GM12865 (cell line): ENCODE measurements around the gene SORCS2.

Experiments
- DNase-seq: peaks from one replicate; pipeline ENCODE4 v3.0.0; 2010; ENCODE audit warnings: low read depth
- H3K4me3 ChIP-seq: 2 replicates; pipeline ENCODE4 v1.5.1; 2011; ENCODE audit warnings: mild to moderate bottlenecking, low read depth, low read length, control low read depth
- CTCF ChIP-seq: IDR thresholded peaks from 2 replicates; pipeline ENCODE4 v1.5.1; 2011; ENCODE audit warnings: low read length, control low read depth, low read depth, inconsistent platforms; ENCODE audit not compliant: insufficient read depth; ENCODE audit errors: missing control alignments

Gene SORCS2

GRCh38 chr4:7260569-7260968 is 68.2 kb downstream of the SORCS2 start:
- TF ChIP-seq CTCF: no peak
- no peak for DNase-seq
- H3K4me3 ChIP-seq: no peak overlapping the region

- H3K4me3 ChIP-seq: no peak overlapping the region
- no peak for TF ChIP-seq CTCF
- no peak for DNase-seq
Measured at GRCh38 chr4:7261087-7261486, 68.7 kb downstream of the SORCS2 start.

GRCh38 chr4:7261536-7261935 is 69.2 kb downstream of the SORCS2 start:
- no peak for DNase-seq
- no peak overlapping the region for H3K4me3 ChIP-seq
- TF ChIP-seq CTCF: no peak

GRCh38 chr4:7262134-7262533 is 69.8 kb downstream of the SORCS2 start:
- TF ChIP-seq CTCF: no peak
- no peak for DNase-seq
- no peak overlapping the region for H3K4me3 ChIP-seq

GRCh38 chr4:7263166-7263565 is 70.8 kb downstream of the SORCS2 start:
- no peak for DNase-seq
- H3K4me3 ChIP-seq: no peak overlapping the region
- TF ChIP-seq CTCF: no peak

- no peak for DNase-seq
- TF ChIP-seq CTCF: no peak
- H3K4me3 ChIP-seq: no peak overlapping the region
Measured at GRCh38 chr4:7264694-7265093, 72.4 kb downstream of the SORCS2 start.

- no peak for DNase-seq
- no peak overlapping the region for H3K4me3 ChIP-seq
Measured at GRCh38 chr4:7266525-7267292, 74.4 kb downstream of the SORCS2 start.

More at GRCh38 chr4:7266525-7267292, 74.4 kb downstream of the SORCS2 start:
- no peak for TF ChIP-seq CTCF
